Measurements from ENCODE around the gene GCSH.

The GCSH gene

DNA sequence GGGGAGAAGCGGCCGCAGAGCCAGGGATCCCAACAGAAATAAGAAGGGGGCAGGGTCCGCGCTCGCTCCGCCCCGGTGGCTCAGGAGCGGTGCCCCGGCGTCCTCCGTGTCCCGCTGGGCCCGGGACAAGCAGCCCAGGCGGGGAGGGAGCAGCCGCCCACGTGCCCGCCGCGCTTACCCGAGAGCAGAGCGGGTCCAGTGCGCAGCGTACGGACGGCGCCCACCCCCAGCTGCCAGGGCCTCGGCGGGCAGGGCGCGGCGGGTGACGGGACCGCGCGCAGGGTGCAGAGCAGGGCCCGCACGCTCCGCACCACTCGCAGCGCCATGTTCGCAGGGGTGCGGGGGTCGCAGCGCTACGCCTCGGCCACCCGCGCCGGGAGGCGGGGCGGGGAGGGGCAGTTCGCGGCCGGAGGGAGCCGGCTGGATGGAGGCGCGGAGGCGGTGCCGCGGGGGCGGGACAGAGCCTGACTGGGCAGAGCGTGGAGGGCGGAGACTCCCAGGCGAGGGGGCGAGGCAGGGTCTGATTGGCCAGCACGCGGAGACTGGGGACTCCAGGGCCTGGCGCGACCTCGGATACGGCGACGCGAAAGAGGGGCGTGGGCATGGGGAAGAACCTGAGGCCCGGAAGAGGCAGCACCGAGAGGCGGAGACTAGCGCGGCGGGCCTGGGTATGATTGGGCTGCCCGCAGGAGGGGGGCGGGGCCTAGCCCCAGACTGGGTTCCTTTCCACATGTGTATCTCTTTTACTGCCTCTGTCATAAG, at the start of gene GCSH:
GCSH (minus strand) TSS at position 443 of the 762 bp plus-strand sequence; CDS start at position 326, 117 bp downstream.
- Mint-ChIP-seq H3K27me3 (ENCODE audit: low read depth, poor library complexity) (no peaks in the 10 kb centered on the region), H3K4me1 (peaks cover 32% of the 10 kb centered on the region), H3K27ac (no peak within 1 kb of the TSS), H3K36me3 (ENCODE audit: low read depth) (peaks cover 10% of the 10 kb centered on the region), H3K9me3 (peaks cover 4% of the 10 kb centered on the region), H3K4me3 (peak within 1 kb of the TSS; percentile 83)
- TF ChIP-seq, protein P1, sequence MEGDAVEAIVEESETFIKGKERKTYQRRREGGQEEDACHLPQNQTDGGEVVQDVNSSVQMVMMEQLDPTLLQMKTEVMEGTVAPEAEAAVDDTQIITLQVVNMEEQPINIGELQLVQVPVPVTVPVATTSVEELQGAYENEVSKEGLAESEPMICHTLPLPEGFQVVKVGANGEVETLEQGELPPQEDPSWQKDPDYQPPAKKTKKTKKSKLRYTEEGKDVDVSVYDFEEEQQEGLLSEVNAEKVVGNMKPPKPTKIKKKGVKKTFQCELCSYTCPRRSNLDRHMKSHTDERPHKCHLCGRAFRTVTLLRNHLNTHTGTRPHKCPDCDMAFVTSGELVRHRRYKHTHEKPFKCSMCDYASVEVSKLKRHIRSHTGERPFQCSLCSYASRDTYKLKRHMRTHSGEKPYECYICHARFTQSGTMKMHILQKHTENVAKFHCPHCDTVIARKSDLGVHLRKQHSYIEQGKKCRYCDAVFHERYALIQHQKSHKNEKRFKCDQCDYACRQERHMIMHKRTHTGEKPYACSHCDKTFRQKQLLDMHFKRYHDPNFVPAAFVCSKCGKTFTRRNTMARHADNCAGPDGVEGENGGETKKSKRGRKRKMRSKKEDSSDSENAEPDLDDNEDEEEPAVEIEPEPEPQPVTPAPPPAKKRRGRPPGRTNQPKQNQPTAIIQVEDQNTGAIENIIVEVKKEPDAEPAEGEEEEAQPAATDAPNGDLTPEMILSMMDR (IDR thresholded peaks at IDR 0.05), result no peak
- peak; percentile 99 for DNase-seq

DNA sequence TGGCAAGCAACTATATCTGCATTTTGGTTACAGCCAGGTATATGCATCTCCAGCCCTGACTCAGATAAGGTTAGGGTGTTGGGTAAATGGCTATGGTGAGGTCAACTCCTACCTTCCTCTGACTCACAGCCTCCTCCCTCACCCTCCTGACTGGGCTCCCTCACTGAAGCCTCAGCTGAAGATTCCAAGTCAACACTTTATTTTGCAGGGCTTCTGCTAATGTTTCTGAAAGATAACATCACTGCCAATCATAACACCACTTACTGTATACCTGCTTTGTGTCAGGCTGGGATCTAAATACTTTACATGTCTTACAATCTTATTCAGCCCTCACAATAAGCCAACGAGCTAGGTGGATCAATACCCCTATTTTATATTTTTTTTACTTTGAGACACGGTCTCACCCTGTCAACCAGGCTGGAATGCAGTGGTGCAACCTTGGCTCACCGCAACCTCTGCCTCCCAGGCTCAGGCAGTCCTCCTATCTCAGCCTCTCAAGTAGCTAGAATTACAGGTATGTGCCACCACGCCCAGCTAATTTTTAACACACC, 47.8 kb upstream of the GCSH start:
- no peaks in the 10 kb centered on the region for H3K36me3 Mint-ChIP-seq (ENCODE audit: low read depth)
- H3K4me3 Mint-ChIP-seq, result no peak overlapping the region
- H3K9me3 Mint-ChIP-seq, result no peaks in the 10 kb centered on the region
- H3K4me1 Mint-ChIP-seq, result peaks cover 11% of the 10 kb centered on the region
- no peak overlapping the region for H3K27ac Mint-ChIP-seq
- peaks cover 13% of the 10 kb centered on the region for H3K27me3 Mint-ChIP-seq (ENCODE audit: low read depth, poor library complexity)
- TF ChIP-seq, protein P1 (IDR thresholded peaks at IDR 0.05), result no peak
- no peak for DNase-seq

DNA sequence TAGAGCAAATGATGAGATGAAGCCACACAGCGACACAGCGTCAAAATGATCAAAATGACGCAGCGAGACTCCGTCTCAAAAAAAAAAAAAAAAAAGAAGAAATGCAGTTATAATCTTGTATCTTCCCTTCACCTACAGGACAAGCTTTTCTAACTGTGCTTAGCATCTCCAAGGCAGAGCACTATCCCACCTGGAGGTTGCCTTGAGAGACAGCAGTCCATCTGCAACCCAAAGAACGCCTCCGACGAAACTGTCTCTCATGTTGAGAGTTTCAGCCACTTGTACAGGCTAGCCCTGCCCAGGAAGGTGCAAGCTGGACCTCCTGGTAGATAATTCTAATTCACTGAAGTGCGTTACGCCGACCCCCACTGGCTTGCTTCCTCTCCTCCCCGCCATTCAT, 46.7 kb upstream of the GCSH start:
- no peak overlapping the region for H3K27ac Mint-ChIP-seq

DNA sequence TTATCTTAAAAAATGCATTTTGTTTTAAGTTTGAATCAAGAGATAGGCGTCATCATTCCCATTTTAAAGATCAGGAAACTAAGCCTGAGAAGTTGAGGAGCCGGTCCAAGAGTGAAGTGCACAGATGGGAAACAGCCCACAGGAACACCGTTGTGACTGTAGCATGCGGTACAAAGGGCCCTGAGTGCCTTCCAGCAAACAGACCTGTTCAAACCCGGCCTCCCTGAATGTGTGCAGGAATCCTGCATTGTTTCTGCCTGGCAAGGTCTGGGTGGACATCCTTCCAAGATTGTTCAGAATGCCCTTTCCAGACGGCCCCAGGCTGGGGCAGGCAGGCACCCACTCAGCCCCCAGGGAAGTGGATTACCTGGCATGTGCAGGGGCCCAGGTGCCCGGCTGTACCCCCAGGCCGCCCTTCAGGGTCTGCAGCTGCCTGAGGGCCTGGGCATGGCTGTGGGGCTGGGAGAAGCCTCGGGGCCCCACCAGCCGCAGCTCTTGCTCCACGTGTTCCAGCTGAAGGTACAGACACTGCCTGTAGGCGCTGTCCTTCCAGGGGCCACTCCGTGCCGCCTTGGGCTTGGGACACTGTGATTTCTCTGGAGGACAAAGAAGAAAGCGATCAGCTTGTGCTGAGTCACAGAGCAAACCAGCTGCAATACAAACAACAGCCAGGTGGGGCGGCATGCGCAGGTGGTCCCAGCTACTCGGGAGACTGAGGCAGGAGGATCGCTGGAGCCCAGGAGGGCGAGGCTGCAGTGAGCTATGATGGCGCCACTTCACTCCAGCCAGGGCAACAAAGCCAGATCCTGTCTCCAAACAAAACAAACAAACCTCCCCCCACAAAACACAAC, 45.0 kb upstream of the GCSH start:
- Mint-ChIP-seq H3K27ac (no peak overlapping the region), H3K27me3 (ENCODE audit: low read depth, poor library complexity) (peaks cover 10% of the 10 kb centered on the region), H3K4me1 (peaks cover 36% of the 10 kb centered on the region), H3K36me3 (ENCODE audit: low read depth) (no peaks in the 10 kb centered on the region), H3K4me3 (no peak overlapping the region), H3K9me3 (no peaks in the 10 kb centered on the region)
- no peak for DNase-seq
- TF ChIP-seq, protein P1 (IDR thresholded peaks at IDR 0.05), result no peak

More for the DNA sequence above, 46.7 kb upstream of the GCSH start:
- no peaks in the 10 kb centered on the region for H3K9me3 Mint-ChIP-seq
- H3K4me1 Mint-ChIP-seq, result peaks cover 20% of the 10 kb centered on the region
- no peaks in the 10 kb centered on the region for H3K36me3 Mint-ChIP-seq (ENCODE audit: low read depth)
- TF ChIP-seq, protein P1 (IDR thresholded peaks at IDR 0.05), result no peak
- H3K4me3 Mint-ChIP-seq, result no peak overlapping the region
- no peak for DNase-seq
- peaks cover 12% of the 10 kb centered on the region for H3K27me3 Mint-ChIP-seq (ENCODE audit: low read depth, poor library complexity)

DNA sequence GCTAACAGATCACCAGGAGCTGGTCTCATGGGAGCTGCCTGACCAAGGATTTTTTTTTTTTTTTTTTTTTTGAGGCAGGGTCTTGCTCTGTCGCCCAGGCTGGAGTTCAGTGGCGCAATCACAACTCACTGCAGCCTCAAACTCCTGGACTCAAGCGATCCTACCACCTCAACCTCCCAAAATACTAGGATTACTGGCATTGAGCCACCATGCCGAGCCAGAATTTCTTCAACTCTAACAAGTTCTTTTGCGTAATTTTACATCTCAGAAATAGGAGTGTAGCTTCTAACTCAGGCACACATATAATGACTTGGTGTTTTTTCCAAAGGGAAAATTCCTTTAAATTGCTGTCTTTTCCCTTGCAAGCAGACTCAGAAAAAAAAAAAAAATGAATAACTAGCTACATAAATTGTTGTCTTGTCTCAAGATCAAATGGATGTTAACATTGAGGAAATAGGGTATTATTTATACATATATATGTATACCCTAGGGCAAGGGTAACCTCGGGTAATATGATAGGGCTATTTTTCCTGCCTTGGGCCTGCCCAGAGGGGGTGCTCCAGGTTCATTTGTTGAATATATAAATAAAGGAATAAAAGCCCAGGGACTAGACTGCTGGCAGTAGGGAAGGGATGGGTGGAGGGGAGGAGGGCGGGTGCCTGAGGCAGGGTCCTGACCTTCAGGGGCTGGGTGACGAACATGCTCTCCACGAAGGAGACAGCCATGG, 42.8 kb upstream of the GCSH start:
- no peak for DNase-seq
- no peak overlapping the region for H3K27ac Mint-ChIP-seq
- no peak overlapping the region for H3K4me3 Mint-ChIP-seq
- TF ChIP-seq, protein P1 (IDR thresholded peaks at IDR 0.05), result no peak
- H3K9me3 Mint-ChIP-seq, result no peaks in the 10 kb centered on the region
- no peaks in the 10 kb centered on the region for H3K36me3 Mint-ChIP-seq (ENCODE audit: low read depth)
- H3K27me3 Mint-ChIP-seq (ENCODE audit: low read depth, poor library complexity), result peaks cover 6% of the 10 kb centered on the region
- H3K4me1 Mint-ChIP-seq, result peaks cover 42% of the 10 kb centered on the region

All from nephron progenitor cell (in vitro differentiated cells).